Measurements from ENCODE around the gene RAB11A.

The RAB11A gene

GRCh38 chr15:65833501-65834205 is 35.6 kb upstream of the RAB11A start:
- Histone ChIP-seq H3K9ac (ENCODE audit: low read length) (no peak overlapping the region), H3K27me3 (ENCODE audit: control insufficient read depth in 1 of 2, insufficient read depth in 2 of 2, low read length in 2 of 2) (no peaks in the 10 kb centered on the region), H3K4me1 (ENCODE audit: insufficient read depth, low read length) (peaks cover 41% of the 10 kb centered on the region), H3K36me3 (ENCODE audit: insufficient read depth, low read length) (no peaks in the 10 kb centered on the region), H3K9me3 (ENCODE audit: low read length) (no peaks in the 10 kb centered on the region), H3K27ac (ENCODE audit: low read depth, low read length) (peak overlapping the region; percentile 78), H3K4me3 (ENCODE audit: low read depth in 1 of 2, low read length in 2 of 2) (no peak overlapping the region)

GRCh38 chr15:65834603-65835282 is 34.5 kb upstream of the RAB11A start:
- H3K9ac ChIP-seq (ENCODE audit: low read length): no peak overlapping the region
- no peak overlapping the region for H3K4me3 ChIP-seq (ENCODE audit: low read depth in 1 of 2, low read length in 2 of 2)
- H3K4me1 ChIP-seq (ENCODE audit: insufficient read depth, low read length): peaks cover 41% of the 10 kb centered on the region
- H3K27ac ChIP-seq (ENCODE audit: low read depth, low read length): no peak overlapping the region
- H3K27me3 ChIP-seq (ENCODE audit: control insufficient read depth in 1 of 2, insufficient read depth in 2 of 2, low read length in 2 of 2): no peaks in the 10 kb centered on the region
- no peaks in the 10 kb centered on the region for H3K9me3 ChIP-seq (ENCODE audit: low read length)
- no peaks in the 10 kb centered on the region for H3K36me3 ChIP-seq (ENCODE audit: insufficient read depth, low read length)

- Histone ChIP-seq H3K9ac (ENCODE audit: low read length) (no peak overlapping the region), H3K36me3 (ENCODE audit: insufficient read depth, low read length) (no peaks in the 10 kb centered on the region), H3K27ac (ENCODE audit: low read depth, low read length) (no peak overlapping the region), H3K4me3 (ENCODE audit: low read depth in 1 of 2, low read length in 2 of 2) (no peak overlapping the region), H3K9me3 (ENCODE audit: low read length) (no peaks in the 10 kb centered on the region), H3K4me1 (ENCODE audit: insufficient read depth, low read length) (peaks cover 41% of the 10 kb centered on the region), H3K27me3 (ENCODE audit: control insufficient read depth in 1 of 2, insufficient read depth in 2 of 2, low read length in 2 of 2) (no peaks in the 10 kb centered on the region)
Measured at GRCh38 chr15:65835447-65835846, 33.8 kb upstream of the RAB11A start.

GRCh38 chr15:65836665-65837064 is 32.6 kb upstream of the RAB11A start:
- H3K27me3 ChIP-seq (ENCODE audit: control insufficient read depth in 1 of 2, insufficient read depth in 2 of 2, low read length in 2 of 2): no peaks in the 10 kb centered on the region
- H3K4me1 ChIP-seq (ENCODE audit: insufficient read depth, low read length): peaks cover 41% of the 10 kb centered on the region
- no peaks in the 10 kb centered on the region for H3K36me3 ChIP-seq (ENCODE audit: insufficient read depth, low read length)
- no peak overlapping the region for H3K4me3 ChIP-seq (ENCODE audit: low read depth in 1 of 2, low read length in 2 of 2)
- no peak overlapping the region for H3K9ac ChIP-seq (ENCODE audit: low read length)
- no peaks in the 10 kb centered on the region for H3K9me3 ChIP-seq (ENCODE audit: low read length)
- H3K27ac ChIP-seq (ENCODE audit: low read depth, low read length): no peak overlapping the region

GRCh38 chr15:65837301-65838294 is 31.7 kb upstream of the RAB11A start:
- H3K27me3 ChIP-seq (ENCODE audit: control insufficient read depth in 1 of 2, insufficient read depth in 2 of 2, low read length in 2 of 2): no peaks in the 10 kb centered on the region
- H3K9me3 ChIP-seq (ENCODE audit: low read length): no peaks in the 10 kb centered on the region
- H3K9ac ChIP-seq (ENCODE audit: low read length): no peak overlapping the region
- H3K36me3 ChIP-seq (ENCODE audit: insufficient read depth, low read length): no peaks in the 10 kb centered on the region
- no peak overlapping the region for H3K4me3 ChIP-seq (ENCODE audit: low read depth in 1 of 2, low read length in 2 of 2)
- H3K27ac ChIP-seq (ENCODE audit: low read depth, low read length): no peak overlapping the region
- H3K4me1 ChIP-seq (ENCODE audit: insufficient read depth, low read length): peaks cover 36% of the 10 kb centered on the region

- H3K27ac ChIP-seq (ENCODE audit: low read depth, low read length): no peak overlapping the region
- H3K9me3 ChIP-seq (ENCODE audit: low read length): no peaks in the 10 kb centered on the region
- H3K36me3 ChIP-seq (ENCODE audit: insufficient read depth, low read length): no peaks in the 10 kb centered on the region
- H3K9ac ChIP-seq (ENCODE audit: low read length): no peak overlapping the region
- H3K4me3 ChIP-seq (ENCODE audit: low read depth in 1 of 2, low read length in 2 of 2): no peak overlapping the region
- peaks cover 18% of the 10 kb centered on the region for H3K4me1 ChIP-seq (ENCODE audit: insufficient read depth, low read length)
- H3K27me3 ChIP-seq (ENCODE audit: control insufficient read depth in 1 of 2, insufficient read depth in 2 of 2, low read length in 2 of 2): no peaks in the 10 kb centered on the region
Measured at GRCh38 chr15:65839354-65839901, 29.9 kb upstream of the RAB11A start.

- no peak overlapping the region for H3K27ac ChIP-seq (ENCODE audit: low read depth, low read length)
- H3K4me3 ChIP-seq (ENCODE audit: low read depth in 1 of 2, low read length in 2 of 2): no peak overlapping the region
- no peaks in the 10 kb centered on the region for H3K9me3 ChIP-seq (ENCODE audit: low read length)
- H3K4me1 ChIP-seq (ENCODE audit: insufficient read depth, low read length): peaks cover 12% of the 10 kb centered on the region
- H3K9ac ChIP-seq (ENCODE audit: low read length): no peak overlapping the region
- H3K36me3 ChIP-seq (ENCODE audit: insufficient read depth, low read length): no peaks in the 10 kb centered on the region
- H3K27me3 ChIP-seq (ENCODE audit: control insufficient read depth in 1 of 2, insufficient read depth in 2 of 2, low read length in 2 of 2): no peaks in the 10 kb centered on the region
Measured at GRCh38 chr15:65839985-65840384, 29.3 kb upstream of the RAB11A start.

- Histone ChIP-seq H3K27ac (ENCODE audit: low read depth, low read length) (no peak overlapping the region), H3K9me3 (ENCODE audit: low read length) (no peaks in the 10 kb centered on the region), H3K4me1 (ENCODE audit: insufficient read depth, low read length) (no peaks in the 10 kb centered on the region), H3K4me3 (ENCODE audit: low read depth in 1 of 2, low read length in 2 of 2) (no peak overlapping the region), H3K27me3 (ENCODE audit: control insufficient read depth in 1 of 2, insufficient read depth in 2 of 2, low read length in 2 of 2) (no peaks in the 10 kb centered on the region), H3K36me3 (ENCODE audit: insufficient read depth, low read length) (no peaks in the 10 kb centered on the region), H3K9ac (ENCODE audit: low read length) (no peak overlapping the region)
Measured at GRCh38 chr15:65841121-65841930, 28.0 kb upstream of the RAB11A start.

- H3K9me3 ChIP-seq (ENCODE audit: low read length): no peaks in the 10 kb centered on the region
- no peak overlapping the region for H3K9ac ChIP-seq (ENCODE audit: low read length)
- no peaks in the 10 kb centered on the region for H3K36me3 ChIP-seq (ENCODE audit: insufficient read depth, low read length)
- H3K4me1 ChIP-seq (ENCODE audit: insufficient read depth, low read length): no peaks in the 10 kb centered on the region
- H3K27me3 ChIP-seq (ENCODE audit: control insufficient read depth in 1 of 2, insufficient read depth in 2 of 2, low read length in 2 of 2): no peaks in the 10 kb centered on the region
- no peak overlapping the region for H3K27ac ChIP-seq (ENCODE audit: low read depth, low read length)
- H3K4me3 ChIP-seq (ENCODE audit: low read depth in 1 of 2, low read length in 2 of 2): no peak overlapping the region
Measured at GRCh38 chr15:65845826-65846519, 23.3 kb upstream of the RAB11A start.

- no peaks in the 10 kb centered on the region for H3K9me3 ChIP-seq (ENCODE audit: low read length)
- no peak overlapping the region for H3K9ac ChIP-seq (ENCODE audit: low read length)
- no peak overlapping the region for H3K4me3 ChIP-seq (ENCODE audit: low read depth in 1 of 2, low read length in 2 of 2)
- no peaks in the 10 kb centered on the region for H3K27me3 ChIP-seq (ENCODE audit: control insufficient read depth in 1 of 2, insufficient read depth in 2 of 2, low read length in 2 of 2)
- H3K4me1 ChIP-seq (ENCODE audit: insufficient read depth, low read length): no peaks in the 10 kb centered on the region
- no peaks in the 10 kb centered on the region for H3K36me3 ChIP-seq (ENCODE audit: insufficient read depth, low read length)
- no peak overlapping the region for H3K27ac ChIP-seq (ENCODE audit: low read depth, low read length)
Measured at GRCh38 chr15:65847989-65848388, 21.3 kb upstream of the RAB11A start.

All from muscle layer of colon (tissue), 2 donors.